Cardiac fibroblast (primary cell): ENCODE data around the gene S100A10.

Experiments used
- DNase-seq, 2 donors: peaks; one replicate each; pipeline versions ENCODE4 v3.0.0 to v3.0.0-alpha.2; 2010; ENCODE audit warnings: low read depth in 2 of 2
- H3K4me3 ChIP-seq, 2 donors: replicated peaks in 1 of 2; 1 replicate in 1 of 2; 2 replicates in 1 of 2; pipeline ENCODE4 v1.5.1; 2011; ENCODE audit warnings: low read depth in 2 of 2, low read length in 2 of 2, mild to moderate bottlenecking in 2 of 2, moderate library complexity in 1 of 2
- CTCF ChIP-seq: IDR thresholded peaks from one replicate; pipeline ENCODE4 v1.5.1; 2011; ENCODE audit warnings: low read depth, mild to moderate bottlenecking, low read length, inconsistent platforms

The S100A10 gene

GRCh38 chr1:151982300-151983005 is 11.2 kb downstream of the S100A10 start:
- TF ChIP-seq CTCF, result no peak
- no peak for DNase-seq
- no peak overlapping the region for H3K4me3 ChIP-seq

- TF ChIP-seq CTCF, result no peak
- no peak overlapping the region for H3K4me3 ChIP-seq
- DNase-seq, result no peak
These were observed 12.5 kb downstream of the S100A10 start for GRCh38 chr1:151981178-151981525.

GRCh38 chr1:151980287-151981177 is 13.1 kb downstream of the S100A10 start:
- no peak overlapping the region for H3K4me3 ChIP-seq
- no peak for TF ChIP-seq CTCF
- peak; percentile 91 to 92 for DNase-seq

- no peak for DNase-seq
- no peak overlapping the region for H3K4me3 ChIP-seq
- TF ChIP-seq CTCF, result no peak
These were observed 14.7 kb downstream of the S100A10 start for GRCh38 chr1:151978922-151979321.

- H3K4me3 ChIP-seq, result no peak overlapping the region
- no peak for TF ChIP-seq CTCF
- no peak for DNase-seq
These were observed 15.9 kb downstream of the S100A10 start for GRCh38 chr1:151977662-151978230.

GRCh38 chr1:151976858-151977257 is 16.8 kb downstream of the S100A10 start:
- DNase-seq, result peak; percentile 16 to 62
- no peak overlapping the region for H3K4me3 ChIP-seq
- no peak for TF ChIP-seq CTCF
